Cerebellar cortex (tissue), 1 donor: ENCODE results near the gene ZNHIT2.

Experiments
- DNase-seq: peaks from one replicate; pipeline ENCODE4 v3.0.0-alpha.2; 2015; ENCODE audit warnings: low spot score

The ZNHIT2 gene

GRCh38 chr11:65071907-65072630 lies 45.4 kb downstream of the ZNHIT2 start:
- no peak for DNase-seq

DNA sequence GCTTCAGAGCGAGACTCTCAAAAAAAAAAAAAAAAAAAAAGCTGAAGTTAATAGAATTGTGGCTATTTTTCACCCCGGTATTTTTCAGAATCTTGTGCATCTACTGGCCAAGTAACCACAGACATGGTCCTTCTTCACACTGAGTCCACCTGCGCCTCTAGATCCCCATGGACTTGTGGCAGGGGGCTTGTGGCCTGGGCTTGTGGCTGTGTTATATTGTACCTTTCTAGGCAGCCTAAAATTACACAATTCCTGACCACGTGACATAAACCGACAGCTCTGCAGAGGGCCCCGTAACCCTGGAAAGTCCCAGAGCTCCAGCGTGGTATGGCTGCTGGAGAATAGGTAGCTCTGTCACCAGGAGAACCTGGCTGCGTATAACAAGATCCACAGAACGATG lies 48.3 kb downstream of the ZNHIT2 start:
- DNase-seq = no peak

DNA sequence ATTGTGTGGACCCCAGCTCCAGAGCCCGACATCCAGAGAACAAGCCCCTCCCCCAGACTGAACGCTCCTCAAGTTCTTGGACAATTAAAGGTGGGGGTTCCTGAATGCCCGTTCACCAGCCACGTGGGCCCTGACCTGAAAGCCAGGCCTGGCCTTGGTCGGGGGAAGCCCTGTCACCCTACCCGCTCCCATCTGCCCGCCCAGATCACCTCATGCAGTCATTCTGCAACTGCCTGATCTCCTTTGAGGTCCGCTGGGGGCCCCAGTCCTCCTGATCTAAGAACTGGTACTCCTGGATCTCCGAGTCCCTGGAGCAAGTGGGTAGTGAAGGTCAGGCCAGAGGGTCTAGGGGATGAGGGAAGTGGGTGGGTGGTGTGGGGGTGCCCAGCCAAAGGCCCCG lies 50.1 kb downstream of the ZNHIT2 start:
- no peak for DNase-seq

GRCh38 chr11:65066805-65067291 lies 50.7 kb downstream of the ZNHIT2 start:
- DNase-seq = no peak
